CD4-positive, alpha-beta T cell treated with Interleukin-10 for 1 hour (primary cell): Measurements from ENCODE around the gene SNCAIP.

Experiments
- DNase-seq: peaks from one replicate; pipeline ENCODE4 v3.0.0-alpha.2; 2020

Gene SNCAIP

DNA sequence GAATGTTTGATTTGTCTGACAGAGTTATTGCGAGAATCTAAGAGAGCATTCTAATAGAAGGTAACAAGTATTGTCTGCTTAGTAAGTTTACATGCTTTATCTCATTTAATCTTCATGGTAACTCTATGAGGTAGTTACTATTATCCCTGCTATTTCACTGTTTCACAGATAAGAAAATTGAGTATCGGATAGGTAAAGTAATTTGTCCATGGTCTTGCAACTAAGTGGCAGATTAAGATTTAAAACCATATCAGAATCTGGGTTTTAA is 118.2 kb downstream of the SNCAIP start:
- DNase-seq = no peak

DNA sequence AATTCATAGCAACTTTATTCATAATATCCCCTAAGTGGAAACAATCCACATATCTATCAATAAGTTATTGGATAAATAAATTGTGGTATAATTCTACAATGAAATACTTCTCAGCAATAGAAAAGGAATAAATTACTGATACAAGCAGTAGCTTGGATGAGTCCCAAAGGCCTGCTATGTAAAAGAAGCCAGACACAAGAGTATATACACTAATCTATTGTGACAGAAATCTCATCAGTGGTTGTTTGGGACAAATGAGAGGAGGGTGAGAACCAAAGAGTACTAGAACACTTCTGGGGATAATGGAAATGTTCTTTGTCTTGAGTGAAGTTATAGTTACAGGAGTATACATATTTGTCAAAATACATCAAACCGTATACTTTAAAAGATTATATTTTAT is 119.3 kb downstream of the SNCAIP start:
- DNase-seq = no peak

DNA sequence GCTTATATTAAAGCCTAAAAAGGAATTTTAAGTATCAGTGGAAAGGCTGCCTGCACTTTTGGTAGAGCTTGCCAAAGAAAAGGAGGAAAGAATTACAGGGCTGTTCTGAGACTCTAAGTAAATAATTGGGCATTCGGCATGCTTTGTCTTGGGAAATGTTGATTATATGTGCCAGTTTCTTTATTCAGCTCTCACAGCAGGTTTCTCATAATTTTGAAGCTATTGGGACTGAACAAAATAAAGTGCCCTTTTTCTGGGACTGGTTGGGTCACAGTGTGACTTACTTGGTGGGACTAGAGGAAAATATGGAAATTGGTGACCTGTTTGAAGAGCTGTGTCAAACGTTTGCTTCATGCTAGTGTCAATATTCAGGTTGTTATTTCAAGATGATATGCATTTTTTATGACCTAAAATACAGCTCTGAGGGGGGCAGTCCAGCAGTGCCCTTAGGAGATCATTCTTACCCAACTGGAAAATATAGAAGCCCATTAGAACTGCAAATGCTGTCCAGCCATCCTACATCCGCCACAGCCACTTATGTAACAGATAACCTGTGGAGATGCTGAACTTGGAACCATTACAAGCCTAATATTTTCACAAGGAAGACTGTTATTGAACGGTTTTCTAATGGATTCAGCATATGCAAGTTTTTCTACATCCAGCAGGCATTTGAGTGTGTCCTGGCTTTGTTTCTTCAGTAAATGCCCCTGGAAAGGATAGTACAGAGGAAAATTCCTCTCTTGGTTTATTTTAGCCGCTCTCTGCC is 122.4 kb downstream of the SNCAIP start:
- no peak for DNase-seq

DNA sequence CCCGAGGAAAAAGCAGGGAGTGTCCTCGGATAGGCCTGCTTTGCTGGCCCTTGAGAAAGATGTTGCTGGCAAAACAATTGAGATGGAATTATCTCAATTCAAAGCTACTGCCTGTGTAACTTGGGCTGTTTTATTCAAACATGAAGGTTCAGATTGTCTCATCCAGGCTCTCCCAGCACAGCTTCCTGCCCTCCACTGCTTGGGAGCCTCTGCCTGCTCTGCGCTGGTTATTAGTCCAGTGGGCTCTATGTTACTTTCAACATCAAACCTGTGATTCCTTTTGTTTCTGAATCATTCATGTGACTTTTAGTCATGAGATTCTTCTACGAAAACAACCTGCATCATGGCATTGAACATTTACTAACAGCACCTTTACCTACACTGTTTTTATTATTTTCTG is 123.2 kb downstream of the SNCAIP start:
- no peak for DNase-seq

DNA sequence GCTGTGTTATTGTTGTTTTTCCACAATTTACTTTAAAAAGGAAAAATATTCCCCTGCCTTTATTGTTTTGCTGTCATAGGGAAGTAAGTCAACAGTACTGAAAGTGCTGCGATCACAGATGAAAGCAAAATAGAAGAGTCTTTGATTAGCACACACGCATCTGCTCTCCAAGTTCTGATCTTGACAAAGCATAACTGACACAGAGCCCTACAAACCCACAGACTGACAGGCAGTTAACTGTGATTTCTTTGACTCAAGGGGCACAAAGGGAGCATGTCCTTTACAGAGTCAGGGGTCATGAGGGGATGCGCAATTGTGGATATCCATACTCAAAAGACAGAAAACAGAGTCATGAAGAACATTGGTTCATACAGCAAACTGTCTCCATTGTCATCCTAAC is 123.7 kb downstream of the SNCAIP start:
- DNase-seq = no peak

DNA sequence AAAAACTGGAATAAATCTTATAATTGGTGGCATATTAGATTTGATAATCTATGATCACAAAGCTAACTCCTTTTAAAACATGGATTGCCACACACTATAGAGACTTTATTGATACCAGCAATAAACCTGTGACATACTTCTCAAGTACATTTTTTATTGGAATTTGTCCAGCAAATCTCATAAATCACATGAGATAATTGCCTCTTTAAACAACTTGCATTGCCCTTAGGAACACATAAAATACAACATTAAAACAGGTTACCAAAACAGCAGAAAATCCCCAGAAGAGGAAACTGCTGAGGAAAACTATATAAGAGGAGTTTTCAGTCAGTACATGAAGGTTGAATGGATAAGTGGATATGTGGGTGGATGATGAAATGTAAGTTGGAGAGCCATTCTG is 124.6 kb downstream of the SNCAIP start:
- no peak for DNase-seq

DNA sequence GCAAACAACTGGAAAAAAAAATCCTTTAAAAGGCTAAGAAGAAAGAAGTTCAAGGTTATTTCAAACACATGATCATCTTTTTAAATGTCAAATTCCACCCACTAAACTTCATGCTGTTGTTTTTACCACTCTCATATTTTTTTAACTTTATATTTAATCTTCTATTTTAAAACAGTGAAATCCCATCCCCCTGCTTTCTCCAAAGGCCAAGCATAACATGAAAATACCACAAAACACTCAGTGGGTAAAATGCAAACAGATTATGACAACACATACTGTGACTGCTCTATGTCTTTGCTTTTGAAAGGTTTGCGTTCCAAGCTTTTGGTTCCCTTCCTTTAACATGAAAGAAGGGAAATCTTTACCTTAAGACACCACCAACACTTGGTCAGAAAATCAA is 127.6 kb downstream of the SNCAIP start:
- DNase-seq = no peak

DNA sequence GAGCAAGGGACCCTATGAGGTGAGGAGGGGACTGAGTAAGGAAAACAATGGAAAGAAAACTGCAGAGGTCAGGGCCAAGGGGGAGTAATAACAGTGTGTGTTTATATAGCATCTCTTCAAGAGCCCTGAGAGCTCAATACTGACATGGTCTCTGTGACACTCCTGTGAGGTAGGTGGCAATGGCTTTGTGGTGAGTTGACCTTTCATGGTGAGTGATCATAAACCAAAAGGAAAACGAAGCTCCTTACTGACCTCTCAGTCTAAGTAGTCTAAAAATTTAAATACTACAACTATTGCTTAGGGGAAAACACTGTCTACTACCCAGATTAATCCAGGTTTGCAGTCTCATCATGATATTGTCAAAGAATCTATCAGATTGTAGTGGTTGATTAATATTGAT is 130.9 kb downstream of the SNCAIP start:
- DNase-seq = no peak

DNA sequence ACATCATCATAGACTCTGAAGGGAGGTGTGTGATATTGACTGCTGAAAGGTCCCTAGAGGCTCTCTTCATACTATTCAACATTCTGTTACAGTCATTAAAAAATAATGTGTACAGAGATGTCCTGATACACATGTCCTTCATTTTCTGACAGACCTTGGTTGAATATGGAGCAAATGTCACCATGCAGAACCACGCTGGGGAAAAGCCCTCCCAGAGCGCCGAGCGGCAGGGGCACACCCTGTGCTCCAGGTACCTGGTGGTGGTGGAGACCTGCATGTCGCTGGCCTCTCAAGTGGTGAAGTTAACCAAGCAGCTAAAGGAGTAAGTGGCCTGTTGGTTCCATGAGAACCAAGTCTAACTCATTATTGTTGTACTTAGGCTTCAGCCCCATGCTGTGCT is 132.4 kb downstream of the SNCAIP start:
- no peak for DNase-seq

DNA sequence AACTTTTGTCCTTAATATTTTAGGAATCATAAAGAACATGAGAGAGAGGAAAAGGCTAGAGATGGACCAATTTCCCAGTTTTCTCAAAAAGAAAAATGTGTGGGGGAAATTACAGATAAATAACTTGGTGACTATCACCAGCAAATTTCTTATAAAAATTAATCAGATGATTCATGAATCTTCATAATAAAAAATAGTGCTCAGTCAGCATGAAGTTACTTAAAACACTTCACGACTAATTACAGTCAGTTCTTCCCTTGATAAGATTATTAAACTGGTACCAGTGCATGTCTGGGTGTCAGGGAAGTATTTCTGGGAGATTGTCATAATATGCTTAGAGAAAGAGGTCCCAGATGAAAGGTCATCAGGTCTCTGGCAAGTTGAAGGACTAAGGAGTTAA is 133.0 kb downstream of the SNCAIP start:
- DNase-seq = no peak

DNA sequence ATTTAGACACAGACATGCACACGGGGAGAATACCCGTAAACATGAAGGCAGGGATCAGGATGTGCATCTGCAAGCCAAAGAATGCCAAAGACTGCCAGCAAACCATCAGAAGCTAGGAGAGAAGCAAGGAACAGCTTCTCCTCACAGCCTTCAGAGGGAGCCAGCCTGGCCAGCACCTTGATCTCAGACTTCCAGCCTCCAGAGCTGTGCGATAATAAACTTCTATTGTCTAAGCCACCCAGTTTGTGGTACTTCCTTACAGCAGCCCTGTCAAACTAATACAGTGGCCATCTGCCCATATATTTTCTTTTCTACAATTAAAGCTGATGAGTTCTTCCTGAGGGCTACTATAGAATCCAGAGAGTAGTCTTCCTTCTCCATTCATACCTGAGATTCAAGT is 135.0 kb downstream of the SNCAIP start:
- DNase-seq = no peak

DNA sequence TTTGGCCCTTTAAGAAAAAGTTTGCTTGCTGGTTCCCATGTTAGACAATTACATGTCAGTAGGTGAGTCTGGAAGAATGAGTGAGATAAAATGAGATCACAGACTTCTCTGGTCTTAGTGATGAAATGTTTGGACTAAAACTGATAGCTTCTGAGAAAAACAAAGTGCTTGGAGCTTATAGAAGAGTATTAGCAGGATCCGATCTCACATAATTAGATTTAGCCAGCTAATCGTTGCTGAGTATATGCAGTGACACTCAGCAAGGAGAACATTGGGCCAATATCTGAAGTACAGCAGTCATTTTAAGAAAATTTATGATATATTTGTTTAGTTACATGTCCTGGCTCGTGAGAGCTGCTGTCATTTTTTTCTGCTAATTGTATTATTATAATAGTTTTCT is 135.8 kb downstream of the SNCAIP start:
- no peak for DNase-seq

DNA sequence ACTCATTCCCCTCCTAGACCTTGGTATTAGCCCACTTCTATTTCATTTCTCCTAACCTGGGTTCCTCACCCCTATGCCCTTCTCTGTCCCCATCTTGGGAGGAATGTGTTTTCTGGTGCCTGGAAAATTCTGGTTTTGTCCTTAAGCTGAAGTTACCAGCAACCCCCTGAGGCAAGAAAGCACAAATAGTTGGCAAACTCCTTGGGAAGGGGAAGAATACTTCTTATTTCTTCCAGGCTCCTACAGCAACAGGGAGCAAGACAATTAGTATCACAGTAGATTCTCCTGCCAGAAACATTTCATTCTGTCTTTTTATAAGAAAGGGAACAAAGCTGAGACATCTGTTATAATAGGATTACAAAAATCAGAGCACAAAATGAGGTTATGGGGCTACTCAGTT is 142.5 kb downstream of the SNCAIP start:
- DNase-seq = no peak

DNA sequence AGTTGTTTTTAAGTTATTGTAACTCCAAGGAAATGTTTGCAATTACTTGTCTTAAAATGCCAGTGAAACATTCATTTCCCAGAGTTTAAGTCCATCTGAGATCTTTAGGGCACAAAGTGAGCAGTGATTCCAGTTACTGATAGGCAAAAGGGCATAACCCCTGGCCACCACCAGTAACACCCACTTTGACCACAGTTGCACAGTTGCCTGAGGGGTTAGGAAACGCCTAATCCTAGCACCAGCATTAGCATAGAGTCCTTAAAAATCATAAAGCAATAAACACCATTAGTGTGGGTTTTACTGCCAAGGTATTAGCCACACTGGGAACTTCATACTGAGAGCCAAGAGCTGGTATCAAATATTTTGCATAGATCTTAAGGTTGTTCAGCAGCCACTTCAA is 143.9 kb downstream of the SNCAIP start:
- no peak for DNase-seq

DNA sequence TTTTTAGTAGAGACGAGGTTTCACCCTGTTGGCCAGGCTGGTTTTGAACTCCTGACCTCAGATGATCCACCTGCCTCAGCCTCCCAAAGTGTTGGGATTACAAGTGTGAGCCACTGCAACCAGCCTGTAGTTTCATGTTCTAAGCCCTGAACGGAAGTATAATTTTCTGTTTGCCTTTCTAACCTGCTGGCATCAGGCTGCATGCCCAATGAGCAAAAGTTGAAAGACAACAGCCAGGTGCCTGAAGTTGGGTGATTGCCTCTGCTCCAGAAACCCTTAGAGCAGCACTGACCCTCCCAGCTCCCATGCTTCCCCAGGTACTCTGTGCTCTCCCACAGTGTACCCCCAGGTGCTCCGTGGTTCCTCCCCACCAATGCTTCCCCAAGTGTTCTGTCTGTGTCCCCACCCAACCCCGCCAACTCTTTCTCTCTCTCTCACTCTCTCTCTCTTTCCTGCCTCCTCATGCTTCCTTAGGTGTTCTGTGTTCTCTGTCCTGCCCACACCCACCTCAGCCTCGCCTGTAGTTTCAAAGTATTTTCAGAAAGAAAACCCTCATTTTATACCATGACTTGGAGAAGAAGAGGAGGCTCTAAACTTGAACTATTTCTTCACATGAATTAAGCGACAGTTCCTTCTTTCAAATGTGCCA is 145.3 kb downstream of the SNCAIP start:
- no peak for DNase-seq

DNA sequence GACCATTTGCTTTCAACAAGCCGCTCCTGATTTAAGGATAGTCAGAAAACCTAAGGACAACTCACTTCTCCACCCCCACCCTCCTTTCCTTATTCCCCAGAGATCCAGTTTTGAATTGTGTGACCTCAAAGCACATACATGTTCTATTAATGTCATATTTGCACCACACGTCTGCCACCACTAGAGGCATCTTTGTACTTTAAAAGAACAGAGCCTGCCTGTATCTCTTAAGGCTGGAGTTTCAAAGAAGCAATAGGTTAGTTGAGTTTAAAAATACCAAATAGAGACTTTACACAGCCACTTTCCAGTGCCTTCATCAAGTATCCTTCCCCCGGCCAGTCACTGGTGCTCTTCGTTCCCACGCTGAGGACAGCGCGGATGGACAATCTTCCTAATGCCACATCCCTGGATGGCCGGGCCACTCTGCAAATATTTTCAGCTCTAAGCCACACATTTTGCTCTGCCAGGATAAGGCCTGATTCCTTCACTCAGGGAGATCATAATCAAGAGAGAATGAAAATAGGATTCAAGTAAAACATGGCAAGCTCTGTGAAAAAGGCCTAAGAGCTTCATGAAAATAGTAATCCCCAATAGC is 146.3 kb downstream of the SNCAIP start:
- DNase-seq = no peak

DNA sequence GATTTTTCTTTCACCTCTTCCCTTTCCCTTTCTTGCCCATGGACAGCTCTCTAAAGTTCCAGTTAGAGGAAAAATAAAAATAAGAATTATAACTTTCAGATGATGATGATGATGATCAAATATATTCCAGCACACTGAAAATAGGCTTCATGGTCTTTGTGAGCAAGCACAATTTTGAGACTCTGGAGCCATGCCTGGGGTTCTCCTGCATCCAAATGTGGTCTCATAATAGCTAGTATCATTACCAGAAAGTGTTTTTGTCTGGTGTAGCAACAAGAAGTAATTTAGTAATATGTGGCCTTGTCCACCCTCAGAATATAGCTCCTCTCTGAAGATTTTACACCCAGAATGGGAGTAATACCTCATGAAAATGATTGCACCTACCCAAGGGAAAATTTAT is 150.4 kb downstream of the SNCAIP start:
- DNase-seq = no peak

DNA sequence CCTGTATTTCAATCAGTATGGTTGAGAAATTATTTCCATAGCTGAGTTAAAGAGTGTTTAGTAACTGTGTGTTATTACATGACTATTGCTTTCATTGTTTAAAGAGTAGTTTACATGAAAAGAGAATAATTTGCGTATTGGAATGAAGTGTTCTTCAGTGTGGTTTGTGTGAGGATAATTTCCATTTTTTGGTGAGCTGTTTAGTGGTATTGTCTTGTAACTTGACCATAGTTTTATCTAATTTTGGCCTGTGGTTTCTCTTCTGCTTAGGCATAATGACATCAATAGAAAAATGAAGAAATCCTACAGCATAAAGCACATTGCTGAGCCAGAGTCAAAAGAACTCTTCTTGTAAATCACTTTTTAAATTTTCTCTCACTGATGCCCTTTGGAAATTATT is 151.2 kb downstream of the SNCAIP start:
- DNase-seq = no peak

DNA sequence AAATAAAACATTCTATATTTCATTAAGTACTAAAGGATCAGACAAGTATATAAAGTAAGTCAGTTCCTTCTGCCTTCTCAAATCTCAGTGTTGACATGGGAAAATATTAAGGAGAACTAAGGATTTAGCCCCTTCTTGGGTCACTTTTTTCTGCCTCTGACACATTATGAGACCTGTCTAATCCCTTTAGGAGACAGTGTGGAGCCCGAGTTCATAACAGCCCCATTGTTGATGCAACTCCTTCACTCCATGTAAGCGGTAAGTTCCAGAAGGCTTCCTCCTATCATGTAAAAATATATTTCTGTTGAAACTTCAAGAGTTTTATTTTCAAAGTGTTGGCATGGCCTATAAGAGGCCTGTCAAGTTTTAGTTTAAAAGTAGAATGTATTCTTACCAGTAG is 152.2 kb downstream of the SNCAIP start:
- DNase-seq = no peak

DNA sequence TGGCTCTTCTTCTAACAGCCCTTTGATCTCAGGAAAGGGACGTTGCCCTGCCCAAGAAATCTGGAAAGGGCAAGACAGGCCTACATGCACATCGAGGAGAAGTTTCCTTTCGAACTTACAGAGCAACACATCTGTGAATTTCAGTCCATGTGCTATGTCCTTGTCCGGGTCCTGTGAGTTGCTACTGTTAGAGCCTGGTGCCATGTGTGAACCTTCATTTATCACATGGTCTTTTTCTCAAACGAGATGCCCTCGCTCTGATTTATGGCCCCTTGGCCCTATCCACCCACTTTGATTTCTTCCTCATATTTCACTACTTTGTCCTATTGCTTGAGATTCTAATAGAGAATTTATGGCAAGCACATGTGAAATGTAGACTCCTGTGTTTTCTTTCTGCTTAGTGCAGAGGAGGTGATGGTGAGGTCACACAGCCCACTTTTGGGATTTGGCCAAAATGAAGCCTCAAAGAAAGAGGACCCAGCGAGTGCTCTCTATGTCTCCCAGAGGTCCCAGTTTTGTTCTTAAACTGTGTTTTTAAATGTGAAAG is 153.1 kb downstream of the SNCAIP start:
- no peak for DNase-seq

DNA sequence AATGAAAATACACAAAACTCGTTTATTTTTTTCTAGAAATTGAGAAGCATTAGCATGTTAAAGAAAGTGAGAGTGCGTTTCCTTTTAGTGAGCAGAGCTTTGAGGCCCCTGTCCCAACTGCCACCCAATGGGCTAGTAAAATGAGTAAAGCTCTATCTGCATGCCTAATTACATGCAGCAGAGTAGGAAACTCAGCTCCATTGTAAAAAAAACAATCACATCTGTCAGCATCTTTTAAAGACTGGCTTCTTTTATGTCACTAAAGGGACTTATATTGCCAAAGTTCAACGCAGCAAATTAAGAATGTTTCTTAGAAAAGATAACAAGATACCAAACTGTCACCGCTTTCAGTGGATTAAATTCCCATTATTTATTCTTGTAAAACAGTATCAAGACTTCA is 154.0 kb downstream of the SNCAIP start:
- DNase-seq = no peak

DNA sequence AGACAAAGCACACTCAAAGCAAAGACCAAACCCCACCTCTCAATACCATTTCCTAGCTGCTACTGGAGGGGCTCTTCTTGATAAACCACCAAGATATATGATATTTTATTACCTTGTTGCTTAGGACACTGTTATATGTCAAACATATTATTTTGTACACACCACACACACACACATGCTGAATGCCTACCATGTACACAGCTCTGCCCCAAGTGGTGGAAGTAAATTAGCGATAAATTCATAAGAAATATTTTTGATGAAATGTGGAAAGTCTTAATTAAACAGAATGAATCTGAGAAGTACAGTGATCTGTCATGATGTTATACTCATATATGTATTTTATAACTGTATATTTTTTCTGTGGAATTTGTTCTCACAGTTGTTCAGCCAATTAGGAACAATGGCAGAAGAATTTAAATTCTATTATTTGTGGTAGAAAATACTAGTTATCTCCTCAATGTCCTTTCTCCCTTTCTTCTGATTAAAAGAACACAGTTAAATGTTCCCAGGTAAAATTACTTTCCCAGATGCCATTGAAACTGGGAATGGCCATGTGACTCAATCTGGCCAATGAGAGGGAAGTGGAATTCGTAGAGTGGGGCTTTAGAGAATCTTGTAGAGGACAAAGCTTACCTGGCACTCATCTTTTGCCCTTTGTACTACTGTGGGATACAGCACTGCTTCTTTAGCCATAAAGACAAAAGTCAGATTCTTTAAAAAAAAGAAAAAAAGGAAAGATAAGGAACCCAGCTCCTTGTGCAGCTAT is 156.5 kb downstream of the SNCAIP start:
- no peak for DNase-seq

DNA sequence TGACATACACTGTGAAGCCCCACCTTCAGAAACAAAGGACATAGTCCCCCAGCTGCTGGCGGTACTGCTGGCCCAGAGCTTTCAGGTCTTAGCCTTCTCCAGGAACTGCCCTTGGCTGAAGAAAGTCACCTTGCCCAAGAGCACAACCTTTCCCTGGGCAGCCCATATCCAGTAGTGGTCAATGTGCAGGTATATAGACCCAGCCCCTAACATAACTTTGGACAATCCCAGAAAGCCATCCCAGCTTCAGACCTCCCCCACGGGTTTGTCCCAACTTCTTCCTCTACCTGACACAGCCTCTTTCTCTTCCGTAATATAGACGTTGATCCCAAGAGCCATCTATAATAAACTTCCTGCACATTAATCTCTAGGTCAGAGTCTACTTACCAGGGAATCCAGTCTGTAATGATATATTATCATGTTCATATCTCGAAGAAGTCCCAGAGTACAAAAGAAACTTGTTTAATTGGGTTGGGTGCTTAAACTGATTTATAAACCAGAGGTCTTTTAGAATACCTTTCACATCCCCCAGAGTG is 157.4 kb downstream of the SNCAIP start:
- no peak for DNase-seq

DNA sequence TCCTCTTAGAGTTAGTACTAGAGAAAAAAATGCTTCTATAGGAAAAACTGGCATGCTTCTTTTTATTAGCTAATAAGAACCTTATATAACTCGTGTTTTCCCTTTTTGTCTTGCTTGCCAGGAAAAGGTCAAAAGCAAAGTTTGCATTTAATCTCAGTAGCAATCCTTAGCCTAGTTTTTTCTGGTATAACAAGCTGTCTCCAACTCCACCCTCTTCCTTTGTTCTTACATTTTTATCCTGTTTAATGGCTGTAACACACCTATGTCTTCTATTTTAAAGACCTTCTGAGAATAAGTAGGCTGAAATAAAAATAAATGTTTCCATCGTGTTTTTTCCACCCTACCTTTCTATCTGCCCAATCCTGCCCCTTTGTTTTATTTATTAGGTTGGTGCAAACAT is 158.3 kb downstream of the SNCAIP start:
- DNase-seq = no peak
